Measurements from ENCODE around the gene ARHGAP26. TPM values are rescaled to one million over a fixed set of nuclear protein-coding genes. Genes with fewer than 3 reads are reported as not detected.

The ARHGAP26 gene
- polyA plus RNA-seq, 3 donors: 9.5 to 14.5 (median 14.4) TPM

DNA sequence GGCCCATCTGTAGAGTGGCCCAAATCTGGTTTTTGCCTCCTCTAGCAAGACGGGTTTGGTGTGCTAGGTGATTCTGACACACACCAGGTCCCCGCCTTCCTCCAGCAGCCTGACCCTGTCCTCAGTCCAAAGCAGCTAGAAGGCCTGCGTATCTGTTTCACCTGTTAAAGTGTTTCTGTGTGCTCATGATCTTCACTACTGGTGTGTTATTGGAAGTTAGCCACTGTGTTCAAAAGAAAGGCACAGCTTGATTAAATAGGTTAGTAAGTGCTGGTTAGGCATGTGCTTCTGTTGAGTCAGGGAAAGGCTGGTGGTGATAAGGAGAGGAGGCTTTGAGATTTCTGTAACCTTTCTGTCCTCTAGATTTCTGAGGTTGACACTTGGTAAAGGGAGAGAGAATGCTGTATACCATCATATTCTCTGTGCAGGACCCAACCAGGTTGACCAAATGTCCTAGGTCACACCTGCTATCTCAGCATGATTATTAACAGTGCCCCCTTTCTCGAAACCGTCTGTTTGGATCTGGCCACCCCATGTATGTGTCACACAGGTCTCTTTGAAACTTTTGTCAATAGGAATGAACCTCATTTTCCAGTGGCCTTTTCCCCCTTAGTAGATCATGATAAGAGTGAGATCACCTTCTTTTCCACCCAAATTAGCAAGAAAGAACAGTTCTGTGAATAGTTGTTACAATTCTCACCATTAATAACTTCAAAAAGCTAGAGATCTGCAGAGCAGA is 58.8 kb downstream of the ARHGAP26 start:
- no peak for DNase-seq

DNA sequence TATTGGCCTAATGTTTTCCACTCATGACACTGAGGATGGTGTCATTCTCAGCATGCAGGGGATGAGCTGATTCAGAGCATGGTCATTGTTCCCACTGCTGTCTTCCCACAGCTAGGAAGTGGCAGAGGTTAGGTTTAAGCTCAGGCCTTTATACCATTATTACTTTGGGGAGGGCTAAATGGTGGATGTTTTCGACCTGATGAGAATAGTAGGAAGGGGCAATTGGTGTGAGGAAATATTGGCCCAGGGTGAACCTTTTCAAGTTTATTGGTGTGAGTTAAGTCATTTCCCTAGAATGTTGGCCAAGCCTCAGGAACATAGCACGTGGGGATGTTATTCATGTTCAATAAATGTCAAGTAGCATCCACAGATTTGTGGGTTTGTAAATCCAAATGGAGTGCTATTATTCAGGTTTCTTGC is 59.6 kb downstream of the ARHGAP26 start:
- DNase-seq: no peak

DNA sequence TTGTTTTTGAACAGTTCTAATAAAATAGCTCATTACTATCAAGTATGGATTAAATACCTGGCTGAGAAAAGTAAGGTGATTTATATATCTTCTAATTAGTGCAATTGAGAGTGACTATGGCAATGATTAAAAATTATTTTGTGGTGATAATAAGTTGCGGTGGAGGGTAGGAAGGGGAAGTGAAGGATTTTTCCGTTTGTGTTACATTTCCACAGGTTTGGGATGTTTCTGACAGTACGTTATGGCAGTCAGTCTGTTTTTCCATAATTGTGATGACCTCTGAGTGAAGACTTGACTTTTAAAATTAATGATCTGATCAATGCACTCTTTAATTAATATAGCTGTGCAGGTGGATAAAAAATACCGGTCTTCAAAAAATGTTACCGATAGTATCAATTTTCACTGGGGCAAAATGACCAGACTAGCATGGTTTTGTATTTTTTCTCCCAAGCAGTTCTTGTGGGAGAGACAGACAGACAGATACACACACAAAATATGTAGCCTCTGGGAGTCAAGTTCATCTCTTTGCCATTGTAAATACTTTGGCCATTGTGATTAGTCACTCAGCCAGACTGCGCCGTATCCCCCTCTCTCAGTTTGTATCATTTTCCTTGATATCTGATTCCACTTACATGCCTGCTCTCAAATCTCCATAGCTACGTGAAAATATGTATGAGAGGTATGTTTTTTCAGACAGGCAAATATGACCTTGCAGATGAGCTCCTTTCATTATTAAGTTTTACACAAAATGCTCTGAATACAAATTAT is 60.2 kb downstream of the ARHGAP26 start:
- DNase-seq: no peak

DNA sequence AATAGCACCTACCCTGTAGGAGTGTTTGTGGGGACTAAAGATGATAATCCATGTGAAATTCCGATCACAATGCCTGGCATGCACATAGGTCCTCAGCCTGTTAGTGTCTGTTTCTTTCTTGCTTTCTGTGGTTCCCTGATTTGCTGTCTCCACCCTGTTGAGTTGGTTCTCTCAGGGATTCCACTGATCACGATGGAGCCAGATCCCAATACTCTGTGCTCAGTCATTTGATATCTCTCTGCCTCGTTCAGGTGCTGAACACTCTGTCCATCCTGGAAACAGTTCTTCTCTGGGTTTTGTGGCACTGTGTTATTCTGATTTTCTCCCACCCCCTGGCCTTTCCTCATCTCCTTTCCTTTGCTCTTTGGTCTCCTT is 60.8 kb downstream of the ARHGAP26 start:
- DNase-seq: no peak

DNA sequence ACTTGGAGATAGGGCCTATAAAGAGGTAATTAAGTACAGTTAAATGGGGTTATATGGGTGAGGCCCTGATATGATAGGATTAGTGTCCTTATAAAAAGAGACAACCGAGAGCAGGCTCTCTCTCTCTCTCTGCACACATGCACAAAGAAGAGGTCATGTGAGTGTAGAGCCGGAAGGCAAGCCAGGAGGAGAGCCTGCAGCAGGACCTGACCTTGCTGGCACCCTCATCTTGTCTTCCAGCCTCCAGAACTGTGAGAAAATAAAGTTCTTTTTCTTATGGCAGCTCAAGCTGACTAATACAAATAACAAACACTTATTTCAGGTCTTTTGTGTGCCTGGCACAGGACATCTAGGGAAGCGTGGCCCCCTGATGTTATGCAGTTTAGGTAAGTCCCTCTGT is 62.1 kb downstream of the ARHGAP26 start:
- DNase-seq: no peak

DNA sequence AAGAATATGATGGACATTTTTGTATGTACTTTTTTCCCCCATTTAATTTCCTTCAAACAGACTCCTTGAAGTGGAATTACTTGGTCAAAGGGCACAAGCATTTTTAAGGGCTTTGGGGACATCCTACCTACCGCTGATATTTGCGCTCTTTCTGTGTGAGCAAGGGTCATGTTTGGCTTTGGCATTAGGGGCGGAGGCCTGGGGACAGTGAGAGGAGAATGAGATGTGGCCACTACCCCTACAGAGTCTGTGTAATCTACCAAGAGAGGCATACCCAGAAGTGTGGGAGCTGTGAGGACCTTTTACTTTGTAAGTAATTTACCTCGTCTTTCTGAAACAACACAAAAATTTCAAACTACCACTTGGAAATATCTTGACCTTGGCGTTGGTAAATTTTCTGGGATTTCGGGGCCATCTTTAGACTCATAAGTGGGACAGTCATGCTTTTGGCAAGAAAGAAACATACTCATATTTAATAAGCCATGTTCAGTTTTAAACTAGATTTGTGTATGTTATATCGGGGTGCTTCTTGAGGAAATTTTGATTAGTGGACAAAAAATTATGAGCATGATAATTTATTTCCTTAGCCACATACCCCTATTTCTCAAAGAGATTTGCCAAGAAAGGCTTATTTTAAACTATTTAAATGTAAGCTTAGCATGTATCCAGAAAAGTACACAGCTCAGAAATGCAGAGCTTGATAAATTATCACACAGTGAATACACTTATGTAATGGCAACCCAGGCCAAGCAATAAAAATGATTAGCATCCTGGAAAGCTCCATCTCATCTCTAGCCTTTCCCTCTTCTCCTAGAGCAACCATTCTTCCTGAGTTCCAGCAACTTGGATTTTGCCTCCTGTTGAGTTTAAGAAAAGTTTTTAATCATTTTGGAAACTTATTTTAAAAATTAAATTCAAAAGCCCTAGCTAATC is 63.6 kb downstream of the ARHGAP26 start:
- no peak for DNase-seq

DNA sequence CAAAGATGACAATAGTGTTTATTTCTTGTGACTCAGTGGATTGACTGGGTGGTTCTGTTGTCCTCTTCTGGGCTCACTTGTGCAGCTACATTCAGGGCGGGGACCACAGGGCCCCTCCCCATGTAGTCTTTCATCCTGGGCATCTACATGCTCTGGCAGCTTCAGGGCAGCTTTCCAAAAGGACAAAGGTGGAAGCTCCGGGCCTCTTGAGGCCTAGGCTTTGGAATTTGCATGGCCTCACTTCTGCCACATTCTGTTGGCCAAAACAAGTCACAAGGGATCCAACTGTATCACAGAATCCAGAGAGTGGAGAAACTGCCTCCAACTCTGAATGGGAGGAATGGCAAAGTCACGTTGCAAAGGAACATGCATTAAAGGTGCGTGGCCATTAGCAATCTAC is 64.3 kb downstream of the ARHGAP26 start:
- DNase-seq: no peak

DNA sequence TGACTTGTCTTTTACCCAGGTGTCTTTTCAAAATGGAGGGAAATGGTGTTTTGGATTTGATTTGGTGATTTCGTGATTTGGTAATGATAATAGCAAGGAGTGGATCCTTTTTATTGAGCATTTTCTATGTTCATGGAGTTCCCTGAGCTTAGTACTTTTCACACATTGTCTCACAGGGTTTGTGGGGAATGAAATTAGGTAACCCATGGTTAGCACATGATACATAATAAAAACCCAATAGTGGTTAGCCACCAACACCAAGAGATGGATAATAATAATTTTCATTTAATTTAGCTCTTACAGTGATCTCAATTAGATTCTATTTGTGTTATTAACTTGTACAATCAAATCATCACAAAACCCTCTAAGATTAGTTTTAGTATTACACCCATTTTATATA is 65.4 kb downstream of the ARHGAP26 start:
- DNase-seq: no peak

DNA sequence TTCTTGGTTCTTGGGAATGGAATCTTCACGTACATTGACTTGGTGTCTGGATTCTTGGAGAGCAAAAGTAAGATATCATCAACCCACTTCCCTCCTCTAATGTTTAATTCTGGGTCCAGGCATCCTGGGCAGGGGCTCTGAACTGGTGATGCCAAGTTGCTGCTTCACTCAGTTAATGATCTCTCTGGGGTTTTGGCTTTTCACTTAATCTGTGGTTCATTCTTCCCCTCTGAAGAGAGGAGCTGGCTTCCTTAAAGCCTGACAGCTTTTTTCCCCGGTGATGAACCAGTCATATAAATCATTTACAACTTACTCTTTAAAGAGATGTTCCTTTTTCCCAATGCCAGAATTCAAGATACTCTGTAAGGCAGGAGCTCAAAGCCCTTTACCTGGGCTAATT is 65.9 kb downstream of the ARHGAP26 start:
- no peak for DNase-seq

DNA sequence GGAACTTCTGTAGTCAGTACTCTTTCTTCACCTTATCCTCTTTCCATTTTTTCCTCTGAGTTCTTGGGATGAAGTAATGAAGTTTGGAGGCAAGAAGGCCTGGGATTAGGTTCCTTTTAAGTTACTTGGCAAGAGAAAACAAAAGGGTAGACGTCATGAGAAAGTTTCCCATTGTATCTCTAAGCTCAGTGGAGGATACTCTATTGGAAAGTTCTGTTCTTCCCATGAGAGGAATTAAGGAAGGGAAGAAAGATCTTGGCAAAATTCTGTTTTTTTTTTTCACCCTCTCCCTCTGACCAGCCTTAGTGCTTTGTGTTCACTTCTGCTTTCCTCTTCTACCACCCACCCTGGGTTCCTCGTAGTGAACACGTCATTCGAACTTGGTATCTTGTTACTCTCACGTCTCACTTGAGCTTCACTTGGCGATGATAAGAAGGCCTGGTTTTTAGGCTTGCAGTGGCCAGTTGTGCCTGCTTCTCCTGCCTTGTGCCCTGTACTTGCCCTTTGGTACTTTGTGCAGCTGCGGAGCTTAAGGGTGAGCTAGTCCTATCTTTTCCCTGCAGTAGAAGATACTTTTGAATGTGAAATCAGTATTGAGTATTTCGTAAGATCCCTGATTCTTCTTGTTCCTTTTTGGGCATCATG is 67.0 kb downstream of the ARHGAP26 start:
- DNase-seq: no peak

DNA sequence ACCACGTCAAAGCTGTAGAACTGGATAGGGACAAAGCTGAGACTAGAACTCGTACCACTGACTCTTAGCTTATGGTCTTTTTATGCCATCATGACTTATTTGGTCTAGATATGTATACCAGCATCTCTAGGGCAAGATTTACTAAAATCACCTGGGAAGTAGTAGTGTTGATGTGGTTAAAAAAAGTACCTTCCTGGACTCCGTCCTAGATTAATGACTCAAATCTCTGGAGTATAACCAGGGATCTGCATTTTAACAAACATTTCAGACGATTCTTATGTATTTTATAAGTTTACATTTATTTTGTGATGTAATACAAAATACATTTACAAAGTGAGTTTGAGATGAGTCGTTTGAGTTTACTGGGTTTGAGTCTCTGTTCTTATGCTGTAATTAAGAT is 68.7 kb downstream of the ARHGAP26 start:
- no peak for DNase-seq

DNA sequence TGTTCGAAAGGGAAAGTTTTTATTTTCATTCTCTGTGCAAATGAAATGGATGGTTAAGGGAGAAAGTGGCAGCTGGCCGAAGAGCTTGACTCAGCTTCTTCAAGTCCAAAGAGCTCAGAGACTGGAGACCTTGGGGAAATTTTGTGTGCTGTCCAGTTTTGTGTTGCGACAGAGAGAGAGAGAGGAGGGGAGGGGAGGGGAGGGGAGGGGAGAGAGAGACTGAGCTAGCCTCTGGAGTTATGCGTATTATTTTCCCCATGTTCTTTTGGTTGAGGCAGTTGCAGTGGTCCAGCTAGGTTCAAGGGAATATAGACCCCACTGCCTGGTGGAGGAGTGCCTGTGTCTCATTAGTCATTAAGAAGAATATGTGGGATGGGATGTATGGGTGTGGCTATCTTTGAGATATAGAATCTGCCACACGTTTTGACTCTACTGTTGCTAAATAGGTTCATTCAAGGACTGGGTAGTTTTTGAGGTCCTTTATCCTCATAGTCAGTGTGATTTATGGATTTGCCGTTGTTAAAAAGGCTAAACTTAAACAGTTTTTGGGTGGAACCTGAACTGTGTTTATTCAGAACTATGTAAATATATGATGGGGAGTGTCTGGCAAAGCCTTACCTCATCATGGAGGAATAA is 69.7 kb downstream of the ARHGAP26 start:
- DNase-seq: no peak

DNA sequence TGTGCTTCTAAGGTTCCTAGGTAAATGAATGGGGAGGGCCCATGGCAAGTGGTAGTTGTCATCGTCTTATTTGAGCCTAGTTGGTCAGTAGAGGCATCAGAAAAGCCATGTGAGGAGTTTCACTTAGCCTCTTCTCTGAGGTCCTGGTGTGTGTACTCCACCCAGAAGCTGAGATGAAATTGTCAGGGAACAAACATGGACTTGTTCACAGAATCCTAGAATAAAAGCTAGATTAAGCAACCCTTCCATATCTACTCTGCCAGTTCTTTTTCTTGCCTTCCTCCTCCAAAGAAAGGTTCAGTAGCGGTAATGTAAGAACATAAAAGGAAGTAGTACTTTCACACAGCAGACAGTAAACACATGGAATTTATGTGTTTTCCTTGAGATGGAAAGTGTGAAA is 70.4 kb downstream of the ARHGAP26 start:
- DNase-seq: no peak

DNA sequence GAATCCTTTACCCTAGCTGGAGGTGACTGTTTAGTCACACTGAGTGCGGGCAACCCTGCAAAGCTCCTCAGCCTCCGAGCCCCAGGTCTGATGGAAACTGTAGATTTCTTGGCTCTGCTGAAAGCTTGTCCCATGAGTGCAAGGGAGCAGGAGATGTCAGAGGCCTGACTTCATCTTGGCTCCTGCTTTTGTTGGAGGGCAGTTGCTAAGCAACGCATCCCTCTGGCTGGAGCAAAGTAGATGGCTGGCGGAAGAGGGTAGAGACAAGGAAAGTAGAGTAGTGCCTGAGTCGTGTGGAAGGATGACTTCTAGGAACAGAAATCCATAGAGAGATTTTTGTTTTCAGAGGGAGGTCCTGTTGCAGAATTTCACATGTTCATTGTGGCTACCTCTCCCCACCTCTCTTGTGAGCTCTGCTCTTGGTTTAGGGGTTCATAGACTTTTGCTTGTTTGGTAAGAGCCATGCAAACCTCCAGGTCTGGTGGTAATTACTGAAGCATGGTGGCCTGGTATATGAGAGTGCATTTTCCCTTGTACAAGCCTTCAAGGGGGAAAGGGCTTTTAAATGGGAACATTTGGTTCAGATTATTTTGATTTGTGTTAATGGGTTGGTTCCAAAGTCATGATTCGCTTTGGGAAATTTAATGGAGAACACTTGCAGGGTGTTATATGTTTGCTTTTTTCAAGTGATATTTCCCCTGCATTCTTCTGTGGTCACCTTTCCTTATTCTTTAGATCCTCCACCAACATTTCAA is 71.5 kb downstream of the ARHGAP26 start:
- DNase-seq: no peak

DNA sequence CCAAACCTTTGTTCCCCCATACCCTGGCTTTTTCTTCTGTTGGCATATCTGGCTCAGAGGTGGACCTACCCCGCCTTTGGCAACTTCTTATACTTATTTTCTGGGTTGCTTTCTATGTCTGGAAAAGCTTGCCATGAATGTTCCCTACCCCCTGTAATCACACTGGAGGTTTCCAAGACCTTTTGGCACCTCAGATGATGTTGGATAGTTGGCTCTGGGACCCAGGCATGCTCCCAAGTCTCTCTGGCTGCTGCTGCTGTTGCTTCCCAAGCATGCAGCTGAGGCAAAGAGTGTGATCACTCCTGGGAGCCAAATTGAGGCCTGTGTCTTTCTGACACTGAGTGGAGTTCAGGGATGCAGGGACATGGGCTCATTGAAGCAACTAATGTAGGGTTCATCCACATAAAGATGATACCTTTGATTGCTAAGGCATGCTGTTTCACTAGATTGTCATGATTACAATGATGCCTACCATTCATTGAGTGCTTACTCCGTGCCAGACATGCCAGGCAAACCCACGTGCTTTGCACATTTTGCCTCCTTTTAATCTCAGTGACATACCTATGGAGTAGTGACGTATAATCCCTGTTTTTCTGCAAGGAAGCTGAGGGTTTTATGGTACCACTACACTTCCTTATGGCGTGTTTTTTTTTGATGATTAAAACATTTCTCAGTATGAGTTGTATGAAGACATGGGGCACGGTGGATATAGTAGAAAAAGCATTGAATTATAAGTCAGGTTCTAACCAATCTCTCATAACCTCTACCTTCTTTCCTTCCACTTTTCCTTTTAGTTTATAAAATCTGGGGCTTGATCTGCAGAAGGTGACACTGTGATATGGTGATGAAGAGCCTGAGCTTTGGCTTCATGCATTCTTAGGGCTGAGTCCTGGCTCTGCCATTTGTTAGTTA is 73.1 kb downstream of the ARHGAP26 start:
- no peak for DNase-seq

DNA sequence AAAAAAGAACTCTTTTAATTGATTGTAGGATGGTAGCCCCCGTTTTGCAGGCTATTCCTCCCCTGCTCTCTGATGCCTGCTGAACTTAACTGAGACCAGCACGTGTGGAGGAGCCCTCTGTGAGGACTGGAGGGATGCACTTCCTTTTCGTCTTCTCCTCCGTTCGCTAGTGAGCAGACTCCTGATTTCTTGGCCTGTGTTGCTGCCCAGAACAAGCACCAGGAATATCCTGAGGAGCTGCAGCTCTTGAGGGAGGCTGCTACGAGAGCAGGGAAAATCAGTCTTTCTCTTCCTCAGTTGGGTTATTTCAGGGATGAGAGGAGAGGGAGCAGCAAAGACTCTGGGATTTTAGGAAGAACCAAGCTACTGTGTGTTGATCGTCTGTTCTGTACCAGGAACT is 74.7 kb downstream of the ARHGAP26 start:
- no peak for DNase-seq

DNA sequence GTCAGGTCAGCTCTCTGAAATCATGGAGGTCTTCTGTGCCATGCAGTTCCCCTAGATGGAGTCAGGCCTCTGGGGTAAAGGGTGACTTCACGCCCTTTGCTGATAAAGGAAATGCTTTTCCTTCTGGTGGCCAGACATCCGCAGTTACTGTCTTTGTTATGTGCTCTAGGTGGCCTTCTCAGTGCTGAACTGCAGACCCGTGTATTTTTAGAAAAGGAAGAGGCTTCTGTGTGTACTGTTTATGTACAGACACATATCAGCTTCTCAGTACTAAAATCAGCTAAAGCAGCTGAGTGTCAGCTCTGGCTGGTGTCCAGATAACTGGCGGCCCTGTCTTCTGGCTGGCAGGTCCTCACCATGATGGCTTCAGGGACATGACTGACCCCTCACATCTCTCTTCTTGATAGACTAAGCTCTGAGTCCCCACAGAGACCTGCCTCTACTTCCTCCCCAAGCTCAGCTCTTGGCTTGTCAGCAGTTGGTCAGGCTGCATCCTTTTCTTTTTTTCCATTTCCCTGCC is 75.3 kb downstream of the ARHGAP26 start:
- no peak for DNase-seq

DNA sequence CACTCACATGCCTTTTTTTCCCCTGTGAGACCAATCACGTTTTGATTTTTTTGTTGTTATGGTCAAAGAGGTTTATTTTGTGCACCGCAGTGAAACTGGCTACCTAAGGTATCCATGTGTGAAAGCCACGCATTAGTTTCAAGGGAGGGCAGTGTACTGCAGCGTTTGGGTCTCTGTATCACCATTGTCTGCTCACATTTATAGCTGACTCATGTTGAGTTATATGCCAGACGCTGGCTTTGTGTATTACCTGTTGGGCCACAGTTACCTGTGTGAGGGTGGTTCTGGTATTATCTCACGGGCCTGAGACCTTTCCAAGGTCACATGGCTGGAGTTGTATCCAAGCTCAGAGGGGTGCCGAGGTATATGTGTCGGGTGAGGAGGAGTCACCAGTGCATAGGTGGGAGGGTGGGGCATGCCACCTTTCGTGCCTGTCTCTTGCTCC is 75.8 kb downstream of the ARHGAP26 start:
- no peak for DNase-seq

DNA sequence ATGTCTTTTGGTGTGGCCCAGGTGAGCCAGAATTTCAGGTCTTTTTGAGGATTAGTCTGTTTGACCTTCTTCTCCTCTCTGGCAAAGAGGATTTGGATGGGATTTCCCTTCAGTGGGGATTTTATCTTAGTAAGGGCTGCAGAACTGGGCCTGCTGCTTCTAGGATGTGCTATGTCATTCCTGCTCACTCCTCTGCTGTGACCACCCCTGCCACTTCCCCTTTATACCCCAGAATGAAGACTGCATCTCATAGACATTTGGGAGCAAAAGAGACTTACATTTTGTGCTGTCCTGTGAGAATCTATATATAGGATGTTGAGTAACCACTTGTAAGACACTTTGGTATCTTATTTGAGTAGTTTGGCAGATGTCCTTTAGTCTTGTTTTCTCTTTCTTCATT is 76.2 kb downstream of the ARHGAP26 start:
- DNase-seq: no peak

Data from renal pelvis (tissue), 4 donors.